ENCODE measurements around the gene PROB1.

GRCh38 chr5:139343476-139343875, 51.4 kb downstream of the PROB1 start:
- no peak for TF ChIP-seq CBFB (CRISPR knock-in tag; IDR thresholded peaks at IDR 0.05)
- no peak for TF ChIP-seq ZNF780A (CRISPR knock-in tag; IDR thresholded peaks at IDR 0.05)
- TF ChIP-seq ZNF138 (CRISPR knock-in tag; IDR thresholded peaks at IDR 0.05; ENCODE audit: low read depth), result no peak
- no peak for TF ChIP-seq NR2C2 (CRISPR knock-in tag; IDR thresholded peaks at IDR 0.05; ENCODE audit: borderline replicate concordance)
- TF ChIP-seq PRPF4 (IDR thresholded peaks at IDR 0.05; ENCODE audit: low read depth, low read length, poor library complexity, severe bottlenecking), result no peak
- no peak for TF ChIP-seq AGO1 (IDR thresholded peaks at IDR 0.05; ENCODE audit: low read depth, low read length, poor library complexity, severe bottlenecking)
